ENCODE results near the gene CFAP45. TPM values are rescaled to one million over a fixed set of nuclear protein-coding genes. Genes with fewer than 3 reads are reported as not detected.

The CFAP45 gene
- total RNA-seq, 1 donor from 2014 or later: not detected

DNA sequence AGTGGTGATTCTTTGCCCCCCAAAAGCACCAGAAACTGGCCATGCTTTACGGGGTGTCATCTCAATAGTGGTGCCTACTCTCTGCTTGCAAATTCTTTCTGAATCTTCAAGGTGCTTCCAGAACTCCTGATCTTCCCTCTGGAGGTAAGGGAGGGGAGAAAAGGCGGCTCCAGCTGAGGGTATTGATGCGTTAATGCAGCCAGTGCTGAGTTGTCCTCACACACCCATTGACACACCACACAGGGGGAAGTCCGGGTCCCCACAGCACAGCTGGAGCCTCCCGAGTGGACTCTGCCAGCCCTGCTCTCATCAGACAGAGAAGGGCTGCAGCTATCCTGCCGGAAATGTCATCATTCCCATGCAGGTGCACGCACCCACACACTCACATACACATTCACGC is 38.7 kb downstream of the CFAP45 start:
- Mint-ChIP-seq H3K9me3 (no peaks in the 10 kb centered on the region), H3K27me3 (ENCODE audit: low read depth) (peaks cover 75% of the 10 kb centered on the region), H3K4me3 (no peak overlapping the region), H3K27ac (ENCODE audit: unreplicated experiment) (no peak overlapping the region), H3K4me1 (no peaks in the 10 kb centered on the region), H3K36me3 (ENCODE audit: low read depth) (no peaks in the 10 kb centered on the region)
- no peak for DNase-seq (ENCODE audit: low read depth, low spot score)
- TF ChIP-seq, protein P1, sequence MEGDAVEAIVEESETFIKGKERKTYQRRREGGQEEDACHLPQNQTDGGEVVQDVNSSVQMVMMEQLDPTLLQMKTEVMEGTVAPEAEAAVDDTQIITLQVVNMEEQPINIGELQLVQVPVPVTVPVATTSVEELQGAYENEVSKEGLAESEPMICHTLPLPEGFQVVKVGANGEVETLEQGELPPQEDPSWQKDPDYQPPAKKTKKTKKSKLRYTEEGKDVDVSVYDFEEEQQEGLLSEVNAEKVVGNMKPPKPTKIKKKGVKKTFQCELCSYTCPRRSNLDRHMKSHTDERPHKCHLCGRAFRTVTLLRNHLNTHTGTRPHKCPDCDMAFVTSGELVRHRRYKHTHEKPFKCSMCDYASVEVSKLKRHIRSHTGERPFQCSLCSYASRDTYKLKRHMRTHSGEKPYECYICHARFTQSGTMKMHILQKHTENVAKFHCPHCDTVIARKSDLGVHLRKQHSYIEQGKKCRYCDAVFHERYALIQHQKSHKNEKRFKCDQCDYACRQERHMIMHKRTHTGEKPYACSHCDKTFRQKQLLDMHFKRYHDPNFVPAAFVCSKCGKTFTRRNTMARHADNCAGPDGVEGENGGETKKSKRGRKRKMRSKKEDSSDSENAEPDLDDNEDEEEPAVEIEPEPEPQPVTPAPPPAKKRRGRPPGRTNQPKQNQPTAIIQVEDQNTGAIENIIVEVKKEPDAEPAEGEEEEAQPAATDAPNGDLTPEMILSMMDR (conservative IDR thresholded peaks at IDR 0.05): no peak

DNA sequence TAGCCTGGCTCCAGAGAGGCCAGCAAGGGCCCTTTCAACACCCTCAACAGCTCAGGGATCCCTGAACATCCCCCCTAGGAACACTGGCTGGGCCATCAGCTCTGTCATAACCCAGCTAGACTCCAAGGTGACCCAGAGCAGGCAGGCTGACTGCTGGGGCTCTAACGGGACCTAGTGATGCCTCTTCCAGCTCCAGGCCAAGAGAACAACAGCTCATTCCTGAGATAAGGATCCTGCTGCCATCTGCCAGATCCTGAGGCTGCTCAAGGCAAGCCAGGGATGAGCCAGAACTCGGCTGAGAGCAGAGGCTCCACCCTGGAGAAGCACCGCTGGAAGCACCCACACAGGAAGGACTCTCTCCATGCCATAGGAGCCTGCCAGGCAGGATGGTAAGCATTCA is 39.5 kb downstream of the CFAP45 start:
- Mint-ChIP-seq H3K27me3 (ENCODE audit: low read depth) (peaks cover 73% of the 10 kb centered on the region), H3K4me3 (no peak overlapping the region), H3K36me3 (ENCODE audit: low read depth) (no peaks in the 10 kb centered on the region), H3K9me3 (no peaks in the 10 kb centered on the region), H3K27ac (ENCODE audit: unreplicated experiment) (no peak overlapping the region), H3K4me1 (peaks cover under 1% of the 10 kb centered on the region)
- TF ChIP-seq, protein P1 (conservative IDR thresholded peaks at IDR 0.05): no peak
- DNase-seq (ENCODE audit: low read depth, low spot score): no peak

DNA sequence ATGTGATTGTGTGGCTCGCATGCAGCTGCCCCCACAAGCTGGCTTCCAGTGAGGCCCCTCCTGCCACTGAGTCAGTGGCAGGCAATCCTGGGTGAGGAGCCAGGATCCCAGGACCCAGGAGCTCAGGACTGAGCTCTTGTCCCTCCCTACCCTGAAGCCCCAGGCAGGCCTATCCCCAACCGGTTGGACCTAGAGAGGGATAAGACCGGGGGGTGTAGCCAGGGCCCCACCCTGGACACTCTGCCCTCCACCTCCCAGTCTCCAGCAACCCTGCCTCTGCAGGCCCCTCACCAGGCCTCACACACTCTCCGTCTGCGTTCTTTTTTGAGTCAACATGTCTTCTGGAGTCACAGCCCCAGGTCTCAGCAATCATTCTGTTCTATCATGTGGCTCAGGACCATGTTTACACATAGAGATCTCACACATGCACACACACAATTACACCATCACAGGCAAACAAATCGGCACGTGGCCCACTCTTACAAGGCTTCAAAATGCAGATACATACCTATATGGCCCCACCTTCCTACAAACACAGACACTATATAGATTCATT is 40.1 kb downstream of the CFAP45 start:
- Mint-ChIP-seq H3K36me3 (ENCODE audit: low read depth) (no peaks in the 10 kb centered on the region), H3K4me1 (peaks cover 5% of the 10 kb centered on the region), H3K9me3 (no peaks in the 10 kb centered on the region), H3K4me3 (no peak overlapping the region), H3K27me3 (ENCODE audit: low read depth) (peaks cover 76% of the 10 kb centered on the region), H3K27ac (ENCODE audit: unreplicated experiment) (no peak overlapping the region)
- TF ChIP-seq, protein P1 (conservative IDR thresholded peaks at IDR 0.05): no peak
- DNase-seq (ENCODE audit: low read depth, low spot score): no peak

DNA sequence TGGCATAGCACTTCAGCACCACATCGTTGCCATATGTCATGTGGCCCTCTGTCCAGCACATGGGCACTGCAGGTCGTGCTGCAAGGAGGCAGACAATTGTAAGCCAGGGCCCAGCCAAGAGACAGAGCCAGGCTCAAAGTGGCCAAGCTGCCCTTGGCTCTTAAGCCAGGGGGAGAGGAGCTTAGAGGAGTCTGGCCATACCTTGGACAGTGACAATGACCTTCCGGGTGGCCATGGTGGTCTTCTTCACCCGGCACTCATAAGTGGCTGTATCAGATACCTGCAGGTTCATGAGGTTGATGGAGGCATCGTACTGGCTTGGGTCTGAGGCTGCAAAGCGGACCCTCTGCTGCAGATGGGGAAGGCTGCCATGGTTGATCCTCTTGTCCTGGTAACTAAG is 42.1 kb downstream of the CFAP45 start:
- Mint-ChIP-seq H3K36me3 (ENCODE audit: low read depth) (no peaks in the 10 kb centered on the region), H3K4me1 (peaks cover 11% of the 10 kb centered on the region), H3K27ac (ENCODE audit: unreplicated experiment) (no peak overlapping the region), H3K27me3 (ENCODE audit: low read depth) (peaks cover 76% of the 10 kb centered on the region), H3K4me3 (no peak overlapping the region), H3K9me3 (no peaks in the 10 kb centered on the region)
- no peak for DNase-seq (ENCODE audit: low read depth, low spot score)
- TF ChIP-seq, protein P1 (conservative IDR thresholded peaks at IDR 0.05): no peak

DNA sequence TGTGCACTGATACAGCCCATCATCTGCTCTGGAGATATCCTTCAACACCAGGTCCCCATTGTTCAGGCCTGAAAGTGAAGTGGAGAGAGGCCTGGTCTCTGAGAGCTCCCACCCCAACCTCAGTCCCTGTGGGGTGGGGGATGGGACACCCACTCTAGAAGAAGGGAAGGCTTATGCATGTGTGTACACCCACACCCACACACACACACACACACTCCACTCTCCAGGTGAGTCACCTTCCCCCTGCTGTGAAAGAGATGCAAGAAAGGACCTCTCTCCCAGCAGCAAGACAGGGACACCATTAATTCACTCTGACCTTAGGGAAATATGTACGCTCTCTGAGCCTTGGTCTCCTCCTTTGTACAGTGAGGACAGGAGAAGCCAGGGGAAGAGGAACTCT is 43.4 kb downstream of the CFAP45 start:
- DNase-seq (ENCODE audit: low read depth, low spot score): no peak
- Mint-ChIP-seq H3K4me1 (peaks cover 11% of the 10 kb centered on the region), H3K4me3 (peak overlapping the region; percentile 76), H3K36me3 (ENCODE audit: low read depth) (no peaks in the 10 kb centered on the region), H3K27me3 (ENCODE audit: low read depth) (peaks cover 84% of the 10 kb centered on the region), H3K27ac (ENCODE audit: unreplicated experiment) (no peak overlapping the region), H3K9me3 (no peaks in the 10 kb centered on the region)
- TF ChIP-seq, protein P1 (conservative IDR thresholded peaks at IDR 0.05): no peak
